WTC11 (cell line): Measurements from ENCODE around the gene NEUROG2. TPM values are rescaled to one million over a fixed set of nuclear protein-coding genes. Genes with fewer than 3 reads are reported as not detected.

ENCODE experiments used
- ATAC-seq: fragments of 200-7000 bp; cut with Tn5 transposase; 2 replicates; pipeline ENCODE4 v1.10.0; 2021; ENCODE audit warnings: mild to moderate bottlenecking, moderate library complexity
- CTCF ChIA-PET: fragments of 300-600 bp; sonication (Branson Sonifier 250); formaldehyde crosslinking; loops from one replicate; lab custom pipeline; 2021; ENCODE audit warnings: antibody characterized with exemption; lab: Charles Lee
- POLR2A ChIA-PET: fragments of 350-600 bp; sonication (Branson Sonifier 250); formaldehyde crosslinking; loops from one replicate; lab custom pipeline; 2021; ENCODE audit warnings: antibody characterized with exemption; lab: Charles Lee
- DNase-seq: peaks from one replicate; pipeline ENCODE4 v3.0.0; 2021; ENCODE audit warnings: low spot score
- H3K27ac Mint-ChIP-seq: 2 replicates; pipeline ENCODE4 v1.8.0; 2021; ENCODE audit warnings: mixed read lengths
- H3K27me3 Mint-ChIP-seq: 2 replicates; pipeline ENCODE4 v1.8.0; 2021; ENCODE audit warnings: low read depth, mild to moderate bottlenecking, moderate library complexity, mixed read lengths
- H3K36me3 Mint-ChIP-seq: 2 replicates; pipeline ENCODE4 v1.8.0; 2021; ENCODE audit warnings: mixed read lengths
- H3K4me1 Mint-ChIP-seq: 2 replicates; pipeline ENCODE4 v1.8.0; 2022; ENCODE audit warnings: mixed read lengths
- H3K4me3 Mint-ChIP-seq: 2 replicates; pipeline ENCODE4 v1.8.0; 2021; ENCODE audit warnings: mild to moderate bottlenecking, moderate library complexity, mixed read lengths
- H3K9me3 Mint-ChIP-seq: 2 replicates; pipeline ENCODE4 v1.8.0; 2021; ENCODE audit warnings: mixed read lengths
- ETV6 ChIP-seq: sonication (generic); formaldehyde crosslinking; IDR thresholded peaks from 2 replicates; pipeline ENCODE4 v1.8.1; 2022; ENCODE audit warnings: mild to moderate bottlenecking, missing genetic modification reagents
- FOXK1 ChIP-seq: sonication (generic); formaldehyde crosslinking; IDR thresholded peaks from 2 replicates; pipeline ENCODE4 v1.8.0; 2022; ENCODE audit warnings: mild to moderate bottlenecking, moderate library complexity, missing genetic modification reagents
- GRHL2 ChIP-seq: fragments of 250-450 bp; sonication (Bioruptor Pico); IDR thresholded peaks from 2 replicates; pipeline ENCODE4 v1.8.0; 2022; ENCODE audit warnings: mild to moderate bottlenecking, moderate library complexity; ENCODE audit not compliant: insufficient replicate concordance, severe bottlenecking
- GTF2I ChIP-seq: fragments of 250-450 bp; sonication (Bioruptor Pico); conservative IDR thresholded peaks from 2 replicates; pipeline ENCODE4 v1.4.0; 2021; ENCODE audit warnings: mild to moderate bottlenecking
- HMGA2 ChIP-seq: fragments of 250-450 bp; sonication (Bioruptor Pico); IDR thresholded peaks from 2 replicates; pipeline ENCODE4 v1.4.0; 2021; ENCODE audit warnings: mild to moderate bottlenecking, moderate library complexity
- JAZF1 ChIP-seq: fragments of 250-450 bp; sonication (Bioruptor Pico); IDR thresholded peaks from 2 replicates; pipeline ENCODE4 v1.9.0; 2021; ENCODE audit warnings: moderate library complexity, mild to moderate bottlenecking, inconsistent platforms
- MXD4 ChIP-seq: fragments of 250-450 bp; sonication (Bioruptor Pico); IDR thresholded peaks from 2 replicates; pipeline ENCODE4 v1.8.0; 2021; ENCODE audit warnings: mild to moderate bottlenecking, moderate library complexity, borderline replicate concordance
- NR2C2 ChIP-seq: sonication (generic); formaldehyde crosslinking; IDR thresholded peaks from 2 replicates; pipeline ENCODE4 v1.8.0; 2022; ENCODE audit warnings: mild to moderate bottlenecking, missing genetic modification reagents
- RELA ChIP-seq: sonication (generic); formaldehyde crosslinking; IDR thresholded peaks from 2 replicates; pipeline ENCODE4 v1.8.1; 2022; ENCODE audit warnings: missing genetic modification reagents, mild to moderate bottlenecking, borderline replicate concordance
- TEAD4 ChIP-seq: sonication (generic); formaldehyde crosslinking; IDR thresholded peaks from 2 replicates; pipeline ENCODE4 v1.8.0; 2022; ENCODE audit warnings: mild to moderate bottlenecking, missing genetic modification reagents
- ZBTB21 ChIP-seq: sonication (generic); formaldehyde crosslinking; IDR thresholded peaks from 2 replicates; pipeline ENCODE4 v1.8.1; 2023; ENCODE audit warnings: mild to moderate bottlenecking, missing genetic modification reagents, borderline replicate concordance
- ZNF317 ChIP-seq: sonication (generic); formaldehyde crosslinking; IDR thresholded peaks from 2 replicates; pipeline ENCODE4 v1.8.1; 2023; ENCODE audit warnings: low read depth, mild to moderate bottlenecking, moderate library complexity, missing genetic modification reagents, borderline replicate concordance
- ZNF396 ChIP-seq: fragments of 250-450 bp; sonication (Bioruptor Pico); IDR thresholded peaks from 2 replicates; pipeline ENCODE4 v1.8.0; 2021; ENCODE audit warnings: mild to moderate bottlenecking, moderate library complexity, borderline replicate concordance
- ZNF423 ChIP-seq: fragments of 250-450 bp; sonication (Bioruptor Pico); IDR thresholded peaks from 2 replicates; pipeline ENCODE4 v2.1.2; 2022; ENCODE audit warnings: mild to moderate bottlenecking, moderate library complexity
- total RNA-seq: library from RNA; stranded (reverse); gene quantifications from 3 replicates; pipeline ENCODE4 v1.2.3, GENCODE V29; 2021
- TF ChIP-seq, protein P1 (sequence below): sonication (generic); formaldehyde crosslinking; conservative IDR thresholded peaks from 2 replicates; pipeline ENCODE4 v1.8.1; 2022; ENCODE audit warnings: mild to moderate bottlenecking, missing genetic modification reagents
- TF ChIP-seq, protein P2 (sequence below): sonication (generic); formaldehyde crosslinking; IDR thresholded peaks from 2 replicates; pipeline ENCODE4 v1.8.1; 2022; ENCODE audit warnings: mild to moderate bottlenecking, missing genetic modification reagents, moderate library complexity, borderline replicate concordance
- TF ChIP-seq, protein P3 (sequence below): fragments of 250-450 bp; sonication (Bioruptor Pico); IDR thresholded peaks from 2 replicates; pipeline ENCODE4 v1.9.0; 2021; ENCODE audit warnings: mild to moderate bottlenecking
- TF ChIP-seq, protein P4 (sequence below): fragments of 250-450 bp; sonication (Bioruptor Pico); IDR thresholded peaks from 2 replicates; pipeline ENCODE4 v1.9.0; 2021; ENCODE audit warnings: mild to moderate bottlenecking, borderline replicate concordance
- TF ChIP-seq, protein P5 (sequence below): sonication (generic); formaldehyde crosslinking; IDR thresholded peaks from 2 replicates; pipeline ENCODE4 v1.8.1; 2022; ENCODE audit warnings: missing genetic modification reagents, borderline replicate concordance

NEUROG2 gene
- total RNA-seq, 1 experiment from 2014 or later, result not detected

DNA sequence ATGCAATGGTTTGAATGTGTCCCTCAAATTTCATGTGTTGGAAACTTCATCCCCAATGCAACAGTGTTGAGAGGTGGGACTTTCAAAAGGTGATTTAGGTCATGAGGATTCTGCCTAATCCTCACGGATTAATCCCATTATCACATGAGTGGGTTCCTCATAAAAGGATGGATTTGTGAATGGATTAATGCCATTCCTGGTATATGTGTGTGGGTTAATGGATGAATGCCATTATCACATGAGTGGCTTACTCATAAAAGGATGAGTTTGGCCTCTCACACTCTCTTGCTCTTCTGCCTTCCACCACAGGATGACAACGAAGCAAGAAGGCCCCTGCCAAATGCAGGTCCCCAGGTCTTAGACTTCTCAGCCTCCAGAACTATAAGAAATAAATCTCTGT, 30.5 kb upstream of the NEUROG2 start:
- no peak overlapping the region for H3K4me3 Mint-ChIP-seq
- ChIA-PET POLR2A (no interaction called here), CTCF (interaction anchor here (1.0 kb wide), 1 partner anchor 23 kb away, joined by 3 read pairs; no protein-coding TSS in a partner anchor)
- no peak overlapping the region for H3K27ac Mint-ChIP-seq
- no peak for ATAC-seq
- H3K4me1 Mint-ChIP-seq, result no peaks in the 10 kb centered on the region
- no peaks in the 10 kb centered on the region for H3K9me3 Mint-ChIP-seq
- no peaks in the 10 kb centered on the region for H3K36me3 Mint-ChIP-seq
- DNase-seq, result no peak
- H3K27me3 Mint-ChIP-seq, result no peaks in the 10 kb centered on the region
- no peak for TF ChIP-seq GRHL2 (CRISPR knock-in tag)
- TF ChIP-seq, protein P1, sequence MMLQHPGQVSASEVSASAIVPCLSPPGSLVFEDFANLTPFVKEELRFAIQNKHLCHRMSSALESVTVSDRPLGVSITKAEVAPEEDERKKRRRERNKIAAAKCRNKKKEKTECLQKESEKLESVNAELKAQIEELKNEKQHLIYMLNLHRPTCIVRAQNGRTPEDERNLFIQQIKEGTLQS (CRISPR knock-in tag), result no peak
- TF ChIP-seq TEAD4, result no peak
- TF ChIP-seq, protein P2, sequence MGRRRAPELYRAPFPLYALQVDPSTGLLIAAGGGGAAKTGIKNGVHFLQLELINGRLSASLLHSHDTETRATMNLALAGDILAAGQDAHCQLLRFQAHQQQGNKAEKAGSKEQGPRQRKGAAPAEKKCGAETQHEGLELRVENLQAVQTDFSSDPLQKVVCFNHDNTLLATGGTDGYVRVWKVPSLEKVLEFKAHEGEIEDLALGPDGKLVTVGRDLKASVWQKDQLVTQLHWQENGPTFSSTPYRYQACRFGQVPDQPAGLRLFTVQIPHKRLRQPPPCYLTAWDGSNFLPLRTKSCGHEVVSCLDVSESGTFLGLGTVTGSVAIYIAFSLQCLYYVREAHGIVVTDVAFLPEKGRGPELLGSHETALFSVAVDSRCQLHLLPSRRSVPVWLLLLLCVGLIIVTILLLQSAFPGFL, result no peak
- TF ChIP-seq, protein P3, sequence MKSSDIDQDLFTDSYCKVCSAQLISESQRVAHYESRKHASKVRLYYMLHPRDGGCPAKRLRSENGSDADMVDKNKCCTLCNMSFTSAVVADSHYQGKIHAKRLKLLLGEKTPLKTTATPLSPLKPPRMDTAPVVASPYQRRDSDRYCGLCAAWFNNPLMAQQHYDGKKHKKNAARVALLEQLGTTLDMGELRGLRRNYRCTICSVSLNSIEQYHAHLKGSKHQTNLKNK, result no peak
- no peak for TF ChIP-seq JAZF1

DNA sequence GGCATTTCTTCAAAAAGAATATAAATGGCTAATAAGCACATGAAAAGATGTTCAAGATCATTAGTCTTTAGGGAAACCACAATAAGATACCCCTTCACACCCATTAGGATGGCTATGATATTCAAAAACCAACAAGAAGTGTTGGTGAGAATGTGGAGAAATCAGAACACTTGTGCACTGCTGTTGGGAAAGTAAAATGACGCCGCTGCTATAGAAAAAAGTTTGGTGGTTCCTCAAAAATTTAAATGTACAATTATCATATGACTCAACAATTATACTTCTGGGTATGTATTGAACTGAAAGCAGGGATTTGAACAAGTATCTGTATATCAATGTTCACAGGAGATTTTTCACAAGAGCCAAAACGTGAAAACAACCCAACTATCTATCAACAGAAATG, 29.4 kb upstream of the NEUROG2 start:
- Mint-ChIP-seq H3K4me3 (no peak overlapping the region), H3K27ac (no peak overlapping the region), H3K4me1 (no peaks in the 10 kb centered on the region), H3K27me3 (no peaks in the 10 kb centered on the region), H3K9me3 (no peaks in the 10 kb centered on the region), H3K36me3 (no peaks in the 10 kb centered on the region)
- ChIA-PET CTCF (no interaction called here), POLR2A (no interaction called here)
- ATAC-seq (no peak), DNase-seq (no peak)
- TF ChIP-seq ZNF317 (CRISPR knock-in tag), result no peak
- no peak for TF ChIP-seq GTF2I (CRISPR knock-in tag)
- TF ChIP-seq ZNF396, result no peak
- TF ChIP-seq MXD4 (CRISPR knock-in tag), result no peak
- TF ChIP-seq, protein P4, sequence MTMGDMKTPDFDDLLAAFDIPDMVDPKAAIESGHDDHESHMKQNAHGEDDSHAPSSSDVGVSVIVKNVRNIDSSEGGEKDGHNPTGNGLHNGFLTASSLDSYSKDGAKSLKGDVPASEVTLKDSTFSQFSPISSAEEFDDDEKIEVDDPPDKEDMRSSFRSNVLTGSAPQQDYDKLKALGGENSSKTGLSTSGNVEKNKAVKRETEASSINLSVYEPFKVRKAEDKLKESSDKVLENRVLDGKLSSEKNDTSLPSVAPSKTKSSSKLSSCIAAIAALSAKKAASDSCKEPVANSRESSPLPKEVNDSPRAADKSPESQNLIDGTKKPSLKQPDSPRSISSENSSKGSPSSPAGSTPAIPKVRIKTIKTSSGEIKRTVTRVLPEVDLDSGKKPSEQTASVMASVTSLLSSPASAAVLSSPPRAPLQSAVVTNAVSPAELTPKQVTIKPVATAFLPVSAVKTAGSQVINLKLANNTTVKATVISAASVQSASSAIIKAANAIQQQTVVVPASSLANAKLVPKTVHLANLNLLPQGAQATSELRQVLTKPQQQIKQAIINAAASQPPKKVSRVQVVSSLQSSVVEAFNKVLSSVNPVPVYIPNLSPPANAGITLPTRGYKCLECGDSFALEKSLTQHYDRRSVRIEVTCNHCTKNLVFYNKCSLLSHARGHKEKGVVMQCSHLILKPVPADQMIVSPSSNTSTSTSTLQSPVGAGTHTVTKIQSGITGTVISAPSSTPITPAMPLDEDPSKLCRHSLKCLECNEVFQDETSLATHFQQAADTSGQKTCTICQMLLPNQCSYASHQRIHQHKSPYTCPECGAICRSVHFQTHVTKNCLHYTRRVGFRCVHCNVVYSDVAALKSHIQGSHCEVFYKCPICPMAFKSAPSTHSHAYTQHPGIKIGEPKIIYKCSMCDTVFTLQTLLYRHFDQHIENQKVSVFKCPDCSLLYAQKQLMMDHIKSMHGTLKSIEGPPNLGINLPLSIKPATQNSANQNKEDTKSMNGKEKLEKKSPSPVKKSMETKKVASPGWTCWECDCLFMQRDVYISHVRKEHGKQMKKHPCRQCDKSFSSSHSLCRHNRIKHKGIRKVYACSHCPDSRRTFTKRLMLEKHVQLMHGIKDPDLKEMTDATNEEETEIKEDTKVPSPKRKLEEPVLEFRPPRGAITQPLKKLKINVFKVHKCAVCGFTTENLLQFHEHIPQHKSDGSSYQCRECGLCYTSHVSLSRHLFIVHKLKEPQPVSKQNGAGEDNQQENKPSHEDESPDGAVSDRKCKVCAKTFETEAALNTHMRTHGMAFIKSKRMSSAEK (CRISPR knock-in tag), result no peak
- no peak for TF ChIP-seq RELA
- no peak for TF ChIP-seq FOXK1 (CRISPR knock-in tag)
- no peak for TF ChIP-seq ZBTB21 (CRISPR knock-in tag)
- TF ChIP-seq GRHL2 (CRISPR knock-in tag), result no peak
- TF ChIP-seq ZNF423 (CRISPR knock-in tag), result no peak
- no peak for TF ChIP-seq HMGA2 (CRISPR knock-in tag)
- TF ChIP-seq, protein P5, sequence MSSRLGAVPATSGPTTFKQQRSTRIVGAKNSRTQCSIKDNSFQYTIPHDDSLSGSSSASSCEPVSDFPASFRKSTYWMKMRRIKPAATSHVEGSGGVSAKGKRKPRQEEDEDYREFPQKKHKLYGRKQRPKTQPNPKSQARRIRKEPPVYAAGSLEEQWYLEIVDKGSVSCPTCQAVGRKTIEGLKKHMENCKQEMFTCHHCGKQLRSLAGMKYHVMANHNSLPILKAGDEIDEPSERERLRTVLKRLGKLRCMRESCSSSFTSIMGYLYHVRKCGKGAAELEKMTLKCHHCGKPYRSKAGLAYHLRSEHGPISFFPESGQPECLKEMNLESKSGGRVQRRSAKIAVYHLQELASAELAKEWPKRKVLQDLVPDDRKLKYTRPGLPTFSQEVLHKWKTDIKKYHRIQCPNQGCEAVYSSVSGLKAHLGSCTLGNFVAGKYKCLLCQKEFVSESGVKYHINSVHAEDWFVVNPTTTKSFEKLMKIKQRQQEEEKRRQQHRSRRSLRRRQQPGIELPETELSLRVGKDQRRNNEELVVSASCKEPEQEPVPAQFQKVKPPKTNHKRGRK (CRISPR knock-in tag), result no peak
- no peak for TF ChIP-seq ETV6 (CRISPR knock-in tag)
- TF ChIP-seq NR2C2 (CRISPR knock-in tag), result no peak
